Renal cortex interstitium (tissue), 15 donors: ENCODE measurements around the gene RAD54L. TPM values are rescaled to one million over a fixed set of nuclear protein-coding genes. Genes with fewer than 3 reads are reported as not detected.
"Not testable (repeated sequence)": the region's sequence is repeated elsewhere in the genome, so short reads cannot be mapped to it uniquely, and the experiment has no call there.

Experiments used
- DNase-seq, 11 donors: peaks; one replicate each; pipeline ENCODE4 v3.0.0-alpha.2; 2013; ENCODE audit warnings: low read depth in 9 of 11, low spot score in 4 of 11; ENCODE audit errors: extremely low read depth in 1 of 11
- long read RNA-seq, 16 experiments: transcript quantifications; one replicate each; lab custom pipeline, GENCODE V29; 2026
- polyA plus RNA-seq, 3 donors: library from polyadenylated mRNA; unstranded; fragments of 120-200 nt; gene quantifications; one replicate each; pipeline ENCODE4 v1.2.1, GENCODE V29; 2013; ENCODE audit not compliant: insufficient read length in 3 of 3

The RAD54L gene
- 10 to 100 TPM; 12.6 to 15.5 (median 13.2) TPM for polyA plus RNA-seq
- long read RNA-seq, donor 1, partial matches to known transcripts: 21 of 29 reads
- long read RNA-seq, donor 1, other reads (novel, unspliced or antisense): 7 of 29 reads
- long read RNA-seq, donor 2: 0 reads
- long read RNA-seq, donor 3: 0 reads
- long read RNA-seq, donor 4, partial matches to known transcripts: 0 of 1 reads
- long read RNA-seq, donor 4, other reads (novel, unspliced or antisense): 0 of 1 reads
- long read RNA-seq, donor 5: 0 reads
- long read RNA-seq, donor 6, partial matches to known transcripts: 0 of 1 reads
- long read RNA-seq, donor 6, other reads (novel, unspliced or antisense): 0 of 1 reads
- long read RNA-seq, donor 7, partial matches to known transcripts: 23 of 31 reads
- long read RNA-seq, donor 7, other reads (novel, unspliced or antisense): 7 of 31 reads
- long read RNA-seq, donor 8, partial matches to known transcripts: 0 of 1 reads
- long read RNA-seq, donor 8, other reads (novel, unspliced or antisense): 0 of 1 reads
- long read RNA-seq, donor 9, partial matches to known transcripts: 0 of 3 reads
- long read RNA-seq, donor 9, other reads (novel, unspliced or antisense): 0 of 3 reads
- long read RNA-seq, donor 10: 0 reads
- long read RNA-seq, donor 11, partial matches to known transcripts: 7 of 35 reads
- long read RNA-seq, donor 11, other reads (novel, unspliced or antisense): 26 of 35 reads
- long read RNA-seq, donor 12: 0 reads
- long read RNA-seq, donor 13, partial matches to known transcripts: 71 of 114 reads
- long read RNA-seq, donor 13, other reads (novel, unspliced or antisense): 42 of 114 reads
- long read RNA-seq, donor 14, partial matches to known transcripts: 0 of 1 reads
- long read RNA-seq, donor 14, other reads (novel, unspliced or antisense): 0 of 1 reads
- long read RNA-seq, donor 15, partial matches to known transcripts: 13 of 34 reads
- long read RNA-seq, donor 15, other reads (novel, unspliced or antisense): 21 of 34 reads
- long read RNA-seq, donor 16, partial matches to known transcripts: 137 of 217 reads
- long read RNA-seq, donor 16, other reads (novel, unspliced or antisense): 77 of 217 reads

- DNase-seq: peak; percentile 89 to 99 (median 96)
Observed at GRCh38 chr1:46247436-46248121, at the start of gene RAD54L. Gene RAD54L (plus strand): TSS chr1:46247763. CDS start chr1:46248406, 643 bp downstream.

- peak in 2 of 11 donors; percentile 59 to 64 for DNase-seq
Observed at GRCh38 chr1:46197964-46198811, 49.4 kb upstream of the RAD54L start, which contains the start of gene POMGNT1. Gene POMGNT1 (minus strand): TSS chr1:46198434. CDS start chr1:46197821, 613 bp downstream.

DNA sequence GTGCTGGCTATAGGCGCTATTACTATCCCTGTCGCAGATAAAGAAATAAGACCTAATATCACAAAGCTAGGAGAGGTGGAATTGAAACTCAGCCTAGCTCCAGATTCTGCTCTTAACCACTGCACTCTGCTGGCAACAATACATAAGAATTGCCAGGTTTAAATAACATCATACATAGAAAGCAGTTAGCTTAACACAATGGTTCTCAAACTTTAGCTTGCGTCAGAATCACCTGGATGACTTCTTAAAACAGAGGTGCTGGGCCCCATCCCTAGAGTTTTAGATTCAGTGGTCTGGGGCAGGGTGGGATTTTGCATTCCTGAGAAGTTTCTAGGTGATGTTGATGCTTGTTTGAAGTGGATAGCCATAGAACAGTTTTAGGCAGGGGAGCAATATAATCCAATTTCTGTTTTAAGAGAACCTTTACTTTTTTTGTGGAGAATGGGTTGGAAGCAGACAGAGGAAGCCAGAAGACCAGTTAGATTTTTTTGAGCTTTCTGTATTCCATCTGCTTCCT lies 48.3 kb upstream of the RAD54L start:
- no peak for DNase-seq

DNA sequence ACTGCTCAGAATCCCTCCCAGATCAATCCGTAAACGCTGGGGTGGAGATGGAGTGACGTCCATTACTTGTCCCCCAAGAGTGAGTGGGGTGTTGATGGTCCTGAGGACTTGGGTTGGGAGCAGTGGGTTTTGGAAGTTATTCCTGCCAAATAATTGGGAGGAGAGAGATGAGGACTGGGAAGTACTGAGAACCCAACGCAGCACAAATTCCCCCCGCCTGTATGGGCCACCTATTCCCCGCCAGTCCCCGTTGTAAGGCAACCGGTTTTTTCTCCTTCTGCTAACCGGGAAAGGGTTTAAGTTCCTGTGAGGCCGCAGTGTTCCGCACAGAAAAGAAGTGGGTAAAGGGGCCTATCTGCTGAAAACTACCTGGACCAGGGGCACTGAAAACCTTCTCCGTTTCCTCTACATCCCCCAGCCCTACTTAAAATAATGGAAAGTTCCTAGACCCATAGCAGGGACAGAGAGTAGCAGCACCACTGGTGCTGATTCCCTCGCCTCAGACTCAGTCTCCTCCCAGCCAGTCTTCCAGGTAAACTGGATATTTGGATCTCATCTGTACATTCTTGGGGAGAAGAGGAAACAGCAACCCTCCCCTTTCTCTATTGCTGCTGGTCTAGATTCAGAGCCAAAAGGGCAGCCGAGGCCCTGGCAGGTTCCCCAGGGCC lies 43.7 kb upstream of the RAD54L start:
- no peak for DNase-seq

GRCh38 chr1:46204406-46204742 lies 43.2 kb upstream of the RAD54L start:
- no peak for DNase-seq

DNA sequence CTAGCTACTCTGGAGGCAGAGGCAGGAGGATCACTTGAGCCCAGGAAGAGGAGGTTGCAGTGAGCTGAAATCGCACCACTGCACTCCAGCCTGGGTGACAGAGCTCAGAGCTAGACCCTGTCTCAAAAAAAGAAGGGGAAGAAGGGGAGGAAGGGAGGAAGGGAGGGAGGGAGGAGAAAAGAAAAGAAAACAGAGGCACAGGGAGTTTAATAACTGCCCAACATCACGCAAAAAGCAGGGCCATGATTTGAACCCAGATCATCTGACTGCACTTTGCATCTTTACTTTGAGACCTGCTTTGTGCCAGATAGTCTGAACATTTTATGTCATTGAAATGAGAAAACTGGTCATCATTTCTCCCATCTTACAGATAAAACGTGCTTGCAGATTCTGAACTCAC lies 42.4 kb upstream of the RAD54L start:
- DNase-seq: no peak

- DNase-seq: no peak
Observed at GRCh38 chr1:46205791-46206190, 41.8 kb upstream of the RAD54L start.

GRCh38 chr1:46206399-46206798 lies 41.2 kb upstream of the RAD54L start:
- no peak for DNase-seq

GRCh38 chr1:46210561-46210960 lies 37.0 kb upstream of the RAD54L start:
- no peak for DNase-seq

GRCh38 chr1:46211051-46211450 lies 36.5 kb upstream of the RAD54L start:
- no peak for DNase-seq

DNA sequence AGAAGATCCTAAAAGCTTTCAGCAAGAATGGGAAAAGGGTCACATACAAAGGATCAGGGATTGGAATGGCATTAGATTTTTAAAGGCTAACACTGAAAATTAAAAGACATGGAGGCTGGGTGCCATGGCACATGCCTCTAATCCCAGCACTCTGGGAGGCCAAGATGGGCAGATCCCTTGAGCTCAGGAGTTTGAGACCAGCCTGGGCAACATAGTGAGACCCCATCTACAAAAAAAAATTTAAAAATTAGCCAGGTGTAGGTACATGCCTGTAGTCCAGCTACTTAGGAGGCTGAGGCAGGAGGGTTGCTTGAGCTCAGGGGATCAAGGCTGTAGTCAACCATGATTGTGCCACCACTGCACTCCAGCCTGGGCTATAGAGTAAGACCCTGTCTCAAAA lies 32.1 kb upstream of the RAD54L start:
- no peak for DNase-seq

GRCh38 chr1:46218443-46218842 lies 29.1 kb upstream of the RAD54L start:
- no peak for DNase-seq

GRCh38 chr1:46219551-46220520 lies 27.7 kb upstream of the RAD54L start:
- no peak for DNase-seq

DNA sequence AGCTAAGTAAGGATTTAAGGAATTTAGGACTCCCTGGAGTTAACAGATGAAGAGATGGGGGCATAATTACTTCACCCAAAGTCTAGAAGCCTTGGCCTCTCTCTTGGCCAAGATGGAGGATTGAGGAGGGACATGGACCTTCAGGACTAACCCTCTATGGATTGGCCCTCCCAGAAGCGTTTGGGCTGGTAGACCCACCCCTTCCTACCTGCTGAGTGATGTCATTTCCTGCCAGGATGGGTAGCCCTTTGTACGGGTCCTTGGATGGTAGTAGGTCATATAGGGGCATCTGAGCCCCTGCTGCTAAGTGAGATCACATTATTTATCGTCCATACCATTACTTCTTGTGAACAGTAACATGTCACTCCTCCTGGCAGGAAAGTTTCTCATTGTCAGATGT lies 26.8 kb upstream of the RAD54L start:
- DNase-seq: no peak

DNA sequence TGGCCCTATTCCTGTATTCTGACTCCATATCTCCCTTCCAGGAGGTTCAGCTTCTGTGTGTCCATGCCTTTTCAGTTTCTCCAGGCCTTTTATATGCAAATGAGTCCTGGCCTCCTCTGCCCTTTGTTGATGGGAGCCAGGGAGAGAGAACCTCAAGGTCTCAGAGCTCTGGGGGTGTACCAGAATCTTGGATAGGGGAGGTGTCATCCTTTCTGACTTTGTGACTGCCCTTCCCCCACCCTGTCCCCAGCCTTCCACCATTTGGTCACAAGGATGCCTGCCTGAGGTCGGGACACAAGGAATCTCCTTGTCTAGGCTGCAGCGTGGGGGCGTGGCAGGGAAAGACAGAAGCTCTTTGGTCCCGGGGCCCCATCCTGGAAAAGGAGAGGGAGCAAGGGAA lies 25.8 kb upstream of the RAD54L start:
- DNase-seq: no peak

- DNase-seq: not testable (repeated sequence)
Observed at GRCh38 chr1:46223055-46223454, 24.5 kb upstream of the RAD54L start.
